HepG2 (cell line): ENCODE measurements around the gene SPNS1. TPM values are rescaled to one million over a fixed set of nuclear protein-coding genes. Genes with fewer than 3 reads are reported as not detected.
A peak's percentile ranks its signal among the peaks of the same experiment; 100 is the strongest.

Experiments used
- ATAD3A ChIP-seq: sonication (generic); formaldehyde crosslinking; IDR thresholded peaks from 2 replicates; pipeline ENCODE4 v1.4.0; 2020; ENCODE audit warnings: missing genetic modification reagents
- ATF7 ChIP-seq, 2 experiments: fragments of 450-650 bp in 1 of 2; sonication (generic) in 1 of 2; formaldehyde crosslinking in 1 of 2; IDR thresholded peaks; 2 replicates each; pipeline versions ENCODE4 v1.4.0 to v1.6.1; 2016 to 2020; ENCODE audit warnings: antibody characterized with exemption in 1 of 2, mild to moderate bottlenecking in 1 of 2, missing genetic modification reagents in 1 of 2
- BATF2 ChIP-seq: sonication (generic); formaldehyde crosslinking; IDR thresholded peaks from 2 replicates; pipeline ENCODE4 v1.8.0; 2022; ENCODE audit warnings: mild to moderate bottlenecking, missing genetic modification reagents, moderate library complexity
- IKZF4 ChIP-seq: sonication (generic); formaldehyde crosslinking; IDR thresholded peaks from 2 replicates; pipeline ENCODE4 v1.5.1; 2020; ENCODE audit warnings: borderline replicate concordance, mild to moderate bottlenecking, low read depth, missing genetic modification reagents; ENCODE audit errors: not compliant biosample characterization
- JUND ChIP-seq: sonication (generic); formaldehyde crosslinking; IDR thresholded peaks from 2 replicates; pipeline ENCODE4 v1.8.0; 2022; ENCODE audit warnings: mild to moderate bottlenecking, missing genetic modification reagents
- KAT2B ChIP-seq: fragments of 150-350 bp; IDR thresholded peaks from 2 replicates; pipeline ENCODE4 v1.6.1; 2014; ENCODE audit warnings: low read depth, low read length, borderline replicate concordance
- KLF9 ChIP-seq: IDR thresholded peaks from 2 replicates; pipeline ENCODE4 v1.6.1; 2016; ENCODE audit warnings: low read depth
- MAZ ChIP-seq, 2 experiments: sonication (generic) in 1 of 2; formaldehyde crosslinking in 1 of 2; IDR thresholded peaks; 2 replicates each; pipeline versions ENCODE4 v1.5.0 to v1.6.1; 2012 to 2020; ENCODE audit warnings: low read depth in 2 of 2, mild to moderate bottlenecking in 2 of 2, borderline replicate concordance in 1 of 2, improper control_type of control experiment in 1 of 2, low read length in 1 of 2, missing genetic modification reagents in 1 of 2, moderate library complexity in 1 of 2
- MTA3 ChIP-seq: sonication (generic); formaldehyde crosslinking; IDR thresholded peaks from 2 replicates; pipeline ENCODE4 v1.4.0; 2020; ENCODE audit warnings: missing genetic modification reagents
- MXD1 ChIP-seq: sonication (generic); formaldehyde crosslinking; IDR thresholded peaks from 2 replicates; pipeline ENCODE4 v1.4.0; 2020; ENCODE audit warnings: mild to moderate bottlenecking, missing genetic modification reagents
- NR1H2 ChIP-seq: sonication (generic); formaldehyde crosslinking; IDR thresholded peaks from 2 replicates; pipeline ENCODE4 v1.8.1; 2022; ENCODE audit warnings: low read depth, missing genetic modification reagents, borderline replicate concordance
- PCBP2 ChIP-seq: fragments of 200-400 bp; formaldehyde crosslinking; optimal IDR thresholded peaks from 2 replicates; pipeline ENCODE3; 2018; ENCODE audit warnings: low read length, low read depth; ENCODE audit not compliant: poor library complexity, severe bottlenecking
- SNAPC2 ChIP-seq: sonication (generic); formaldehyde crosslinking; IDR thresholded peaks from 2 replicates; pipeline ENCODE4 v1.8.1; 2022; ENCODE audit warnings: mild to moderate bottlenecking, missing genetic modification reagents
- SPEN ChIP-seq: sonication (generic); formaldehyde crosslinking; IDR thresholded peaks from 2 replicates; pipeline ENCODE4 v1.5.1; 2020; ENCODE audit warnings: low read depth, mild to moderate bottlenecking, missing genetic modification reagents
- ZBTB26 ChIP-seq: IDR thresholded peaks from 2 replicates; pipeline ENCODE4 v1.6.1; 2016; ENCODE audit warnings: missing compliant biosample characterization, missing genetic modification reagents, borderline replicate concordance
- polyA plus RNA-seq, 8 experiments: library from polyadenylated mRNA; depleted of rRNA in 3 of 8; stranded (reverse) in 7 of 8; unstranded in 1 of 8; fragments of >200 nt; fragmentation: Illumina TruSeq in 4 of 8; extraction: Trizol in 4 of 8; gene quantifications; 2 replicates each; pipeline versions ENCODE4 v1.2.1 to v1.2.3, GENCODE V29; 2011 to 2016; ENCODE audit warnings: low read depth in 4 of 8, missing spikeins in 1 of 8, mixed read lengths in 1 of 8; ENCODE audit not compliant: insufficient read depth in 1 of 8
- total RNA-seq, 5 experiments: library from RNA; depleted of rRNA; stranded (reverse); fragments of >200 nt; fragmentation: Illumina TruSeq; extraction: Trizol; gene quantifications; 2 replicates each; pipeline ENCODE4 v1.2.3, GENCODE V29; 2016; ENCODE audit warnings: low read depth in 1 of 5
- TF ChIP-seq, protein P1 (sequence below): sonication (generic); formaldehyde crosslinking; IDR thresholded peaks from 2 replicates; pipeline ENCODE4 v1.5.1; 2020; ENCODE audit warnings: mild to moderate bottlenecking, missing genetic modification reagents
- TF ChIP-seq, protein P2 (sequence below): IDR thresholded peaks from 2 replicates; pipeline ENCODE4 v1.6.1; 2016; ENCODE audit warnings: missing biosample characterization, missing genetic modification reagents, low read depth
- TF ChIP-seq, protein P3 (sequence below): sonication (generic); formaldehyde crosslinking; conservative IDR thresholded peaks from 2 replicates; pipeline ENCODE4 v1.8.1; 2023; ENCODE audit warnings: missing genetic modification reagents

Gene SPNS1
- total and polyA plus RNA-seq, 2 of the 13 experiments (the other 11 are each of a cell fraction or from before 2014, with no cell fraction given), result 25.6 to 38.8 TPM

GRCh38 chr16:28950648-28951409 is 23.7 kb upstream of the SPNS1 start, which contains the start of gene NFATC2IP (continued):
- TF ChIP-seq, protein P1, sequence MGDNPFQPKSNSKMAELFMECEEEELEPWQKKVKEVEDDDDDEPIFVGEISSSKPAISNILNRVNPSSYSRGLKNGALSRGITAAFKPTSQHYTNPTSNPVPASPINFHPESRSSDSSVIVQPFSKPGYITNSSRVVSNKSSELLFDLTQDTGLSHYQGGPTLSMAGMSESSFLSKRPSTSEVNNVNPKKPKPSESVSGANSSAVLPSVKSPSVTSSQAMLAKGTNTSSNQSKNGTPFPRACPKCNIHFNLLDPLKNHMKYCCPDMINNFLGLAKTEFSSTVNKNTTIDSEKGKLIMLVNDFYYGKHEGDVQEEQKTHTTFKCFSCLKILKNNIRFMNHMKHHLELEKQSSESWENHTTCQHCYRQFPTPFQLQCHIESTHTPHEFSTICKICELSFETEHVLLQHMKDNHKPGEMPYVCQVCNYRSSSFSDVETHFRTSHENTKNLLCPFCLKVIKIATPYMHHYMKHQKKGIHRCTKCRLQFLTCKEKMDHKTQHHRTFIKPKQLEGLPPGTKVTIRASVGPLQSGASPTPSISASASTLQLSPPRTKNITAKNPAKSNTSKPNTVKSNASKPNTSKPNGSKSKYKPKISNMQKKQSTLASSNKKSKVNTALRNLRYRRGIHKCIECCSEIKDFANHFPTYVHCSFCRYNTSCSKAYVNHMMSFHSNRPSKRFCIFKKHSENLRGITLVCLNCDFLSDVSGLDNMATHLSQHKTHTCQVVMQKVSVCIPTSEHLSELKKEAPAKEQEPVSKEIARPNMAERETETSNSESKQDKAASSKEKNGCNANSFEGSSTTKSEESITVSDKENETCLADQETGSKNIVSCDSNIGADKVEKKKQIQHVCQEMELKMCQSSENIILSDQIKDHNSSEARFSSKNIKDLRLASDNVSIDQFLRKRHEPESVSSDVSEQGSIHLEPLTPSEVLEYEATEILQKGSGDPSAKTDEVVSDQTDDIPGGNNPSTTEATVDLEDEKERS (CRISPR knock-in tag), result no peak
- TF ChIP-seq ATAD3A (CRISPR knock-in tag) (no peak), JUND (CRISPR knock-in tag) (no peak), MAZ (IDR thresholded peaks at IDR 0.05; ENCODE audit: borderline replicate concordance, low read depth, low read length) (no peak), MAZ (CRISPR knock-in tag; IDR thresholded peaks at IDR 0.05; ENCODE audit: low read depth) (no peak; the same call in 1 of the 2 replicates), MXD1 (CRISPR knock-in tag) (peak; percentile 78; the same call in 1 of the 2 replicates), IKZF4 (no peak), MTA3 (CRISPR knock-in tag) (no peak), ZBTB26 (CRISPR knock-in tag) (no peak), PCBP2 (no peak), ATF7 (IDR thresholded peaks at IDR 0.05) (no peak), ATF7 (CRISPR knock-in tag; IDR thresholded peaks at IDR 0.05) (no peak), KLF9 (CRISPR knock-in tag) (peak; percentile 35; the same call in 1 of the 2 replicates), BATF2 (CRISPR knock-in tag) (0 out of 2 replicates have a peak, but pooled peaks have one; percentile 49), NR1H2 (CRISPR knock-in tag) (0 out of 2 replicates have a peak, but pooled peaks have one; percentile 20), SPEN (CRISPR knock-in tag) (peak; percentile 72), KAT2B (no peak), SNAPC2 (CRISPR knock-in tag) (peak; percentile 90; the same call in 1 of the 2 replicates)
- TF ChIP-seq, protein P2, sequence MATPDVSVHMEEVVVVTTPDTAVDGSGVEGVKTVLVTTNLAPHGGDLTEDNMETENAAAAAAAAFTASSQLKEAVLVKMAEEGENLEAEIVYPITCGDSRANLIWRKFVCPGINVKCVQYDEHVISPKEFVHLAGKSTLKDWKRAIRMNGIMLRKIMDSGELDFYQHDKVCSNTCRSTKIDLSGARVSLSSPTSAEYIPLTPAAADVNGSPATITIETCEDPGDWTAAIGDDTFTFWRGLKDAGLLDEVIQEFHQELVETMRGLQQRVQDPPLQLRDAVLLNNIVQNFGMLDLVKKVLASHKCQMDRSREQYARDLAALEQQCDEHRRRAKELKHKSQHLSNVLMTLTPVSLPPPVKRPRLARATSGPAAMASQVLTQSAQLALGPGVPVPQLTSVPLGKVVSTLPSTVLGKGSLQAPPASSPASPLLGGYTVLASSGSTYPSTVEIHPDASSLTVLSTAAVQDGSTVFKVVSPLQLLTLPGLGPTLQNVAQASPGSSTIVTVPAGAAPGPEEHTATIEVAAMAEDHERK (CRISPR knock-in tag), result no peak
- TF ChIP-seq, protein P3, sequence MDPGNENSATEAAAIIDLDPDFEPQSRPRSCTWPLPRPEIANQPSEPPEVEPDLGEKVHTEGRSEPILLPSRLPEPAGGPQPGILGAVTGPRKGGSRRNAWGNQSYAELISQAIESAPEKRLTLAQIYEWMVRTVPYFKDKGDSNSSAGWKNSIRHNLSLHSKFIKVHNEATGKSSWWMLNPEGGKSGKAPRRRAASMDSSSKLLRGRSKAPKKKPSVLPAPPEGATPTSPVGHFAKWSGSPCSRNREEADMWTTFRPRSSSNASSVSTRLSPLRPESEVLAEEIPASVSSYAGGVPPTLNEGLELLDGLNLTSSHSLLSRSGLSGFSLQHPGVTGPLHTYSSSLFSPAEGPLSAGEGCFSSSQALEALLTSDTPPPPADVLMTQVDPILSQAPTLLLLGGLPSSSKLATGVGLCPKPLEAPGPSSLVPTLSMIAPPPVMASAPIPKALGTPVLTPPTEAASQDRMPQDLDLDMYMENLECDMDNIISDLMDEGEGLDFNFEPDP, result 0 out of 2 replicates have a peak, but pooled peaks have one; percentile 12
